HG03025 (cell line): ENCODE results near the gene FMNL2.

Experiments used
- ATAC-seq: cut with Tn5 transposase; IDR thresholded peaks from one replicate; pipeline ENCODE4 v1.9.1; 2021; ENCODE audit warnings: mild to moderate bottlenecking, moderate library complexity; ENCODE audit not compliant: unreplicated experiment, low FRiP score

FMNL2 gene

DNA sequence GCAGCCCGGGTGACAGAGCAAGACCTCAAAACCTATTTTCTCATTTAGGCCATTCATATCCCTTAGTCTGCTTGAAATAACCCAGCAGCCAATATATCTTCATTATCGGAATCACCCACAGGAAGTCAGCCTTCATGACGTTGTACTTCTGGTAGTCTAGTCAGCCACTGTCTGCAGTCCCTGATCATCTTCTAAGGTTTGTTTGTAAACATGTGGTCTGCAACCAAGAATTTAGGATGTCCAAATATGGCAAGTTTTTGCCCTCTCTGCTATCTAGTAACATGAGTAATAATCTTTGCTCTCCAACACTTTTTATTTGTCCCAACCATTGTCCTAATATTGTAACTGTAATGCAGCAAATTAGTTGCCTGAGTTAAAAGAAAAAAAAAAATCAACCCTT is 289.8 kb downstream of the FMNL2 start:
- no peak for ATAC-seq

DNA sequence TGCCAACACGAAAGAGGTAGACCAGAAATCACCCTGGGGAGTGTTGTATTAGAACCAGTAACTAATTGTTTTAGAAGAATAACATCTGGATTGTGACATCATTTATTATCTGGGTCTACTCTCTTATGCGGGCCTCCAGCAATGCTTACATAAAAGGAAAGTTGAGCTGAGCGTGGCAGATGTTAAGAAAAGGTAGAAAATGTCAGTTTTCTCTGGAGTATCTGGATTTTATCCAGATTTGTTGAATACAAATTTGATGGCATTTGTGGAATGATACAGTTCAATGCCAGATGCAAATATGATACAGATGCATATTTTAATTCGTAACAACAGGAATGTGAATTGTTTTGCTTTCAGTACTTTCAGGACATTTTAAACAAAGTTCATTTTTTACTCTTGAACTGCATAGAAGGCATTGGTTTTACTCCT is 292.0 kb downstream of the FMNL2 start:
- no peak for ATAC-seq

DNA sequence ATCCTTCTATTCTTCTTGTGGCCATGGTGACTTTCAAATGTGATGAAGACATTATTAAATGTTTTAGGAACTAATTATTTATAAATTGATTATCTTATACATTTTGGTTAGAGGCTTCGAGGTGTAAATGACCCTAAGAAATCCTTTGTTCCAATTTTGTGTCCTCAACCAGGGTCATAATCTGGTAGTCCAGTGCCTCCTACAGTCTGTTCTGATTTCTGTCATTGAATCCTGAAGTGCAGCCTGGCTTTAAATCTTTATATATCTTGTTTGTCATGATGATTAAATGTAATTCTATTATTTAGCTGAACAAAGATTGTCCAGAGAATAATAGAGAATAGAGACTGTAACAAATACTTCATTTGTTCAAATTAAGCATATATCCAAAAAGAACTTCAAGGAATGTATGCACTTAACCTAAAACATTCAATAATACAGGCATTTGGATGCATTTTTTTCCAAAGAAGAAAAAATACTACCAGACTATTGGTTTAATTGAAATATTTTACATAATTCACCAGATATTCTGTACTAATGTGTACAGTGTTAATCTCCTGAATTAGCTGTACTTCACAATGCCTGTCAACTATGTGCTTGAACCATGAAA is 292.5 kb downstream of the FMNL2 start:
- ATAC-seq: no peak

DNA sequence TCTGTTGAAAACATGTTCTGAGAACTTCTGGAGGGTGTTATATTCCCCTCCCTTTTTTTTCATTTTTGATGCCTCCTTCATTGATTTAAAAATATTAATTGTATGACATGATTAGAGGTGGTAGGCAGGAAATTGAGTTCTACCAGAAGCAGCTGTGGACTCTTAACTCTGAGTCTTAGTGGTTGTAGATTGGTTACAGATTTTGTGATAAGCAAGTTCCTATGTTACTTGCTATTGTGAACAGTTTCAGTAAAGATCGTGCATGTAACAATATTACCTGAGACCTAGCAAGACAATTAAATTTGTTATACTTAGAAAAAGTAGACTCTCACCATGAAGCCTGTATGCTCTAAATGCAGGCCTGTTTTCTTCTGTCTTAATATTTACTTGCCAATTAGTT is 294.2 kb downstream of the FMNL2 start:
- ATAC-seq: no peak

DNA sequence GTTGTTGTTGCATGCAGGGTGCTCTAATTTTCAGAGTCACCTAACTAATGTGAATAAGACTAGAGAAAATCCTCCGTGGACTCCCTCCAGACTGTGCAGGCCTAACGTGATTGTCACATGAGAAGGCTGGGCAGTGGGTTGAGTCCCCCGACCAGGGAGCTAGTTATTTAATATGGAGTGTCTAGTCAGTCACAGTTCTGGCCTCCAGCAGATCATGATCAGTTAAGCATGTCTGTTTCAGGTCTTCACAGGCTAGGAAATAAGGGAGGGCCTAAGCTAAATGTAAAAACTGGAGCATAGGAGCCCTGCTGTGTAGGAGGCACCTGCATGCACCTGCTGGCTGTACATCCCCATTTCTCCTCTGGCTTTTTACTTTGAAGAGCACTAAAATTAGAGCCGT is 295.5 kb downstream of the FMNL2 start:
- ATAC-seq: no peak

DNA sequence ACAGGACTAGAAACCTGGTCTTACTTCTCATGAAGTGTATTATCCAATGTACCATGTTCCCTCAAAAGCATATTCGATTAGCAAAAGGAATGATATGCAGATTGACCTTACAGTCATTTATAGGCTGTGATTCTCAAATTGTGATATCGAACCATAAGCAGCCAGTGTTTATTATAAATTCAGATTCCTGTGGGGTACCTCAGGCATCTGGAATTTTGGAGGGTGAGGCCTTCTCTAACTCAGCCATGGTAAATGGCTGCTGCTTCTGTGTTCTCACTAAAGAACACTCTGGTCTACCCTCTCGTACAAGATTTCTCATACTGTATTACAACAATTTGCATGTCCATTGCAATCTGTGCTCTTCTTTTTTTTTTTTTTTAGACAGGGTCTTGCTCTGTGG is 297.8 kb downstream of the FMNL2 start:
- no peak for ATAC-seq

DNA sequence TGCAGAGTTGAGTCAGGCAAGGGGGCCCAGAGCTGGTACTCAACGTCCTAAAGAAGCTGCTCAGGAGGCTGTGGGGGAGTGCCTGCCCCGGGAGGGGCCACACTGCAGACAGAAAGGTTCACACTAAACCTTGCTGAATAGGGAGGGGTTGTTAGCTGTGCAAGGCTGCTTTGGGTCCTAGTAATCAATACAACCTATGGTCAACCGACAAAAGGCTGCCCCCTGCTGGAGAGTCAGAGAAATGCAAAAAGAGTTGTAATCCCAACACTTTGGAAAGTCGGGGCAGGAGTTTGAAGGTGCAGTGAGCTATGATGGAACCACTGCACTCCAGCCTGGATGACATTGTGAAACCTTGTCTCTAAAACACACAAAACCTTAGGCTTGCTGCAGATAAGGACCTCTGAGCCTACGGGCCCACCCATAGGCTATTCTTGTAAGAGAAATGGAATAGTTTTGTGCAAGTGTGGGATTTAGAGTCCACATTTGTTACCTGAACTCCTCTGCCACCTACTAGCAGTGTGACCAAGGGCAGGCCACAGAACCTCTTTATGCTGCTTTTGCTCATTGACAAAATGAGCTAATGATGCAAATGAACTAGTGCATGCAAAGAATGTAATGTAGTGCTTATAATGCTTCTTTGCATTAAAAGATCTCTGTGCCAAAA is 300.8 kb downstream of the FMNL2 start:
- ATAC-seq: no peak

DNA sequence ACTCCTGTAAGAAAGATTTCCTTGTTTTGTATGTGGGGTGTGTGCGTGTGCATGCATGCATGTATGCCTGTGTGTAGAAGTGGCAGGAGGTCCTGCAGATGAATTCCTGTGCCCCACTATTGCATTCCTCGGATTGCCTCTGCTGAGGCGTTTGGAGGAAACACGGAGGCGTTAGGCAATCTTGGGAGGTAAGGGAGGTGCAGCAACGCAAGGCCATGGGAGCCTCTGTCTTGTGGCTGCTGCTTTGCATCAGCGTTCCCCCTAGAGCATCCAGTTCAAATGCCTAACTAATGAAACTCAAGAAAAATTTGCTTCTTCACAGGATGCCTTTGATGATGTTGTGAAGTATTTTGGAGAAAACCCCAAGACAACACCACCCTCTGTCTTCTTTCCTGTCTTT is 302.3 kb downstream of the FMNL2 start:
- ATAC-seq: no peak

DNA sequence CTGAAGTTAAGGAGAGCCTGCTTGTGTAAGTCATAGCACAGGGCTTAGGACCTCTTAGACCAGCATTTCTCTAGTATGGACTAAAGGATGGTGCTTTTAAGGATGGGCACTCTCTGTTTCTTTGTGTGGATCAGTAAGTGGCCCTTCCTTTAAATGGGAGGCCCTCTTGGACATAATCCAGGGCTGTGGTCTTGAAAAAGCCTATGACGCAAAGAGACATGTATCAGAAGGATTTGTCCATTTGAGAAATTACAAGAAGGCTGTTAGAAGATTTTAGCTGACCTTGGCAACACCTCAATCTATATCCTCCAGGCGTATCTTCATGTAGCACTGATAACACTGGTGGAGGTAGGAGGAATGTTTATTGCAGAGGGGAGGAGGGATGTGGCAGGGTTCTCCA is 303.1 kb downstream of the FMNL2 start:
- ATAC-seq: no peak

DNA sequence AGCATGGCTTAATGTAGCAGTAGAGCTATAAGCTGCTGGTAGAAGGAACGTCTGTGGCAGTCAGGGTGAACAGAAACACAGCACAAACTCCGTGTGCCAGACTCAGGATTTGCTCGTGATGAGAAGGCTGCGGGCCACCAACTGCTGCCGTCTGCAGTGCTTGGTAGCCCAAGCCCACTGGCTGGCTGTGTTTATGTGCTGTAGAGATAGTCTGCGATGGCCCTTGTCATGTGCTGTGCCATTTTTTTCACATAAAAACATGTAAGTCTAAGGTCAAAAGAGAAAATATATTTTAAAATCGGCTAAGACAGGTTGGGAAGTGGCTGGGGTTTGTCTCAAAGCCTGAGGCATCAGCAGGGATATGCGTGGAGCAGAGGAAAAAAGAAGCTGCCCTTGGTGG is 303.6 kb downstream of the FMNL2 start:
- no peak for ATAC-seq

DNA sequence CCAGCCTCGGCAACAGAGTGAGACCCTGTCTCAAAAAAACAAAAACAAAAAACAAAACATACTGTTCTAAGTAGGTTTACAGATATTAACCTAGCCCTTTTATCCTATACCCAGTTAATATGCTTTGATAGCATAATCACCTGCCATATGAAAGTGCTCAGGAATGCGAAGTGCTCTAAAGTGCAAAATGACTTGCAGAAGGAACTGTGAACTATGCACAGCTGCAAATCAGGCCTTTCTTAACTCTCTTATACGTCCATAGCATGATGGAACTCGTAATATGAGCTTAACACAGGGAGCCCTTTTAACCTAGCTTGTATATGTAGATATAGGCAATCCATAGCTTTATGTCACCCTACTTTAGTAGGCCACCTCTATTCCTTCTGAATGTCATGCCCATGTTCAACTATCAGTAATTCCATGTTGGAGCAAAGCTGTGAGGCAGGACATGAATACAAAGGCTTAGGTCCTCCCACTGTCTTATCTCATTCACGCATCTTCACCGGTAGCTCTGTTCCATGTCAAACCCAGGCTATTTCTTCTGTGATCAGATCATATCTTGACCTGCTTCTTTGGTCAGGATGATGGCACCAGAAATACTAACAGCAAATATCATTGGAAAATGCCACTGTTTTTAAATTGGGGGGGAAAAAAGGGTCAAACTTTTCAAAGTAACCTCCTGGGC is 309.4 kb downstream of the FMNL2 start:
- ATAC-seq: no peak

DNA sequence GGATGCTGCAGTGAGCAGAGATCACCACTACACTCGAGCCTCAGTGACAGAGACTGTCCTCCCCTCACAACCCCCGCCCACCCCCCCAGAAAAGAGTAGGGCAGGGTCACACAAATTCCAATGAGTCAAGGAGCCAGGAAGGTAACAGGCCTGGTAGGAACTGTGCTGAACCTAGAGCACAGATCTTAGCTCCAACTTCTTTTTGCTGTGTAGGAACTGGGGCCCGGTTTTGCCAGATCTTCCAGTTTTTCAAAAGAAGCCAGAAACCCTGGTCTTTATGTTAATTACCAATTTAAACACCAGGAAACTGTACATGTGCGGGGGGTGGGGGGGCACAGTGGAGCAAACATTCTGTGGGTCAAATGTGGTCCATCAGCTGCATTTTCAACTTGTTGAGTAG is 311.3 kb downstream of the FMNL2 start:
- ATAC-seq: no peak

DNA sequence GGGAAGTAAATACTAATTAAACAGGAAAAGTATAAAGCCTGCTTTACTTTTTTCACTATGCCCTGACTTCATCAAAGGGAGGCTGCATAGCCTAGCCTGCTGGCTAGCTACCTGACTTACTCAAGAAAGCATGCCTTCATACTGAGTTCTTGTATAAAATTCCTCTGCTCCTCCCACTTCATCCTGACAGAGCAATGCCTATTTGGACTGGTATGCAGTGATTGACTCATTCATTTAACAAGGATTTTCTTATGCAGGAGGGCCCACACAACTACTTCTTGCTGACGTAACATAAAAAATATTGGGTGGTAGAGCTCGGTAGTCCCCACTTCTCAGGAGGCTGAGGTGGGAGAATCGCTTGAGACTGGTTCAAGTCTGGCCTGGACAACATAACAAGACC is 311.8 kb downstream of the FMNL2 start:
- no peak for ATAC-seq

DNA sequence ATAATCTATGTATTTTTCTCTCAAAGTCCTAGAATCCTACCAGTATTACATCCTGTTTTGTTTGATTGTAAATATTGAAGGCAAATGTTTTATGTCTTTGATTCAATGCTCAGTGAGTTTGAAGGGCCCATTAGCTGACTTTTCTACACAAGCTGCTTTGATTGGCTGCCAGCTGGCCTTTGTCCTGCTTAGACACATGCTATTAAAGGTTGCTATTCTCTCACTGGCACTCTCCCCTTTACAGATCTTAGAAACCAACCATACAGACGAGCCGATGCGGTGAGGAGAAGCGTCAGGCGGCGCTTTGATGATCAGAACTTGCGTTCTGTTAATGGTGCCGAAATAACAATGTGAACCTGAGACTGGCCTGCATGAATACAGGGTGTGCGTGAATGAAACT is 312.6 kb downstream of the FMNL2 start:
- ATAC-seq: no peak

DNA sequence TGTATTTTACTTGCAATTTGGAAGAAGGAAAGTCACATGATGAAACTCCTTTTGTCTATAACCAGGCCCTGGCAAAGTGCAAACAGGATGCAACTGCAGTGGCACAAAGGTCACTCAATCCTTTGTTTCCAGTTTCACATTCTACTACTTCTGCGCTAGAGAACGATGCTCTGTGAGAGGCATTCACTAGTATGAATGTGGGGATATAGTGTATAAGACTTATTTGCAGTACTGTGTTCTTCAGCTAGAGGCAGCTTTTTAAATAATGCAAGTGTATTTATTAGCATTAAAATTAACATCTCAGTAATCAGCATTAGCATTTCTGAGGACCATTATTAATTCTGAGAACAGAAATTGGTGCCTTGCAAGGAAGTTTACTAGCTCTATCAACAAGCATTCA is 313.4 kb downstream of the FMNL2 start:
- ATAC-seq: no peak

DNA sequence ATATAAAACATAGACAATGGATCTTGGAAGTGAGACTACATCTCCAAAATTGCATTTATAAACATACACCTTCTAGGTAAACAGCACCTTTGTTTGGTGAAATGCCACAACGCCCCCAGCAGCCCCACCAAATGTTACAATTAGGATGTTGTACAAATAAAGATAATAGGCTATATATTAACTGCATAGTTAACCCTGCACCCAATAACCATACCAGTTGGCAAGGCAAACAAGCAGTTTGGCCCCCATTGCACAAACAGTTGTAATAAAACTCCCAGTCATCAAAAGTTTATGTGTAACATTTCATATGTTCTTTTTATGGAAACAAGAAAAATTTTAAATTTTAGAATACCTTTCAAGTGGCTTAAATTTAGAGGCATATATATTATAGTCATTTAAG is 315.0 kb downstream of the FMNL2 start:
- no peak for ATAC-seq

DNA sequence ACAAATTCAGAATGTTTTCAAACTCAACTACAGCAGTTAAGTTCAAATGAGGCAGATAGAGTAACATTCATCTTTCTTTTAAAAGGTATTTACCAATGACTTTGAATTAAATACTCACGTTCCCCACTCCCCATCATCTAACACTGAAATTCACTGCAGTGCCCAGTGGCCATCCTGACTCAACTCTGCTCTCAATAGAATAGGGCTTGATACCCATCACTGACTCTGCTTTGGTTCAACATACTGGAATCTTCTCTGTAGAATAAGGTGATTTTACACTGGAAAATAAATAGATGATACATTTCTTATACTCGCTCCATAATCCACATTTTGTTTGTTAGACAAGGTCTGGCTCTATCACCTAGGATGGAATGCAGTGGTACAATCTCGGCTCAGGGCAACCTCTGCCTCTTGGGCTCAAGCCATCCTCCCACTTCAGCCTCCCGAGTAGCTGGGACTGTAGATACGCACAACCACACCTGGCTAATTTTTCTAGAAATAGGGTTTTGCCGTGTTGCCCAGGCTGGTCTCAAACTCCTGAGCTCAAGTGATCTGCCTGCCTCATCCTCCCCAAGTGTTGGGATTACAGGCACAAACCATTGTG is 315.9 kb downstream of the FMNL2 start:
- ATAC-seq: no peak

DNA sequence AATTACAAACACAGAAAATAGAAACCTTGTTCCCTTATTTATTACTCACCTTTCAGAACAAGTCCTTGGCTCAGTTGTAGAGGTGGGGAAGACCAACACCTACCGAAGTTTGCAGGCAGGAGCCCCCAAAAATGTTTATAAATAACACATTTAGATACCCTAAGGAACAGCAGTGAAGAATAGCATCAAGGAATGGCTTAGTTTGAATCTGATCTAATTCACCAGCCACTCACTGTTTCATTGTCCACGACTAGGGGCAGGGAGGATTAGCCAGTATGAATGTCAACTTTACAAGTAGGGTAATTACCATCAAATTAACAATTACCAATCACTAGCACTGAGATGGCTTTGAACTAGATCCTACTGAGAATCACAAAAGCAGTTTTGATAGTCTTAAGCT is 316.9 kb downstream of the FMNL2 start:
- no peak for ATAC-seq

DNA sequence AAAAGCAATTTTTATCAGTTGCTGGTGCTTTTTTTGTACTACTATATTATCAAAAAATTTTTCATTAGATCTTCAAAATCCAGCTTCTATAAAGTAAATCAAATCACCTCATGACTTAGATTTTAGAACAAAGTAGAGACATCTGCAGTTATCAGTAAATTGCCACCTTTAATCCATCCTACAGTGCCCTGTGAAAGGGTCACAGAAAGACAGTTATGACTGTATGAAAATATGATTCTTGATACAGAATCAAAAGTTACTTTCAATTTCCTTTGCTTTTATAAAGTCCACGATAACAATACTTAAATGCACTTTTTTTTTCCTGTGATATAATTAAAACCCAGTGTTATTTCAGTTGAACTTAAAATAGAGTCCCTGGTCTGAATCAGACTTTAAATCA is 320.9 kb downstream of the FMNL2 start:
- no peak for ATAC-seq

DNA sequence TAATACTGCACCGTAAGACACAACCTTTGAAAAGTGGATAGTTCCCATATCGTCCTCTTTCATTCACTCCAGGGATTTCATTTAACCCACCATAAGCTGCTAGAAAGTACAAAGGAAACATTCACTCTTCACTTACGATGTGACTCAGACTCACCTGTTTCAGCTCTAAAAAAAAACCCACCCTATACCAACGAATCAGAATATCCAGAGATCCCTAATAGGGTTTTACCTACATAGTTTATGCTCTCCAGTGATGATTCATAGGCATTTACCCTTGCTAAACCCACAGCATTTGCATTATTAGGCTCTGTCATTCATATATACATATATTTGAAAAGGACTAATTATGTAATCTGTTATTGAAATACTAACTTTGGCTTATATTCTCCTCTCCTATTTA is 322.1 kb downstream of the FMNL2 start:
- no peak for ATAC-seq

DNA sequence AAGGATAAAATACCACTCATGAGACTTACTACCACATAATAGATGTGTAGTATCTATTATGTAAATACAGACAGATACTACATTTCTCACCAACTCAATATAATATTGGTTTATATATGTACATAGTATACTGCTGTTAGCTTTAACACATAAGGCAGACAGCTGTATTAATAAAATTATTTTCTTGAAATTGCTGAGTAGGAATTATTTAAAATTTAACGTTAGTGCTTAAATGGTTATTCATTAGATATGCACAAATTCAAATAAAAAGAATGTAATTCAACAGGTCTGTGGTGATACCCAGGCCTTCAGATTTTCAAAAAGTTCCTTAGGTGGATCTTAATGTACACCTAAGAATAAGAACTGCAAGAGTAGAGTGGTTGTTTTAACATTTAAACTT is 323.2 kb downstream of the FMNL2 start:
- ATAC-seq: no peak

DNA sequence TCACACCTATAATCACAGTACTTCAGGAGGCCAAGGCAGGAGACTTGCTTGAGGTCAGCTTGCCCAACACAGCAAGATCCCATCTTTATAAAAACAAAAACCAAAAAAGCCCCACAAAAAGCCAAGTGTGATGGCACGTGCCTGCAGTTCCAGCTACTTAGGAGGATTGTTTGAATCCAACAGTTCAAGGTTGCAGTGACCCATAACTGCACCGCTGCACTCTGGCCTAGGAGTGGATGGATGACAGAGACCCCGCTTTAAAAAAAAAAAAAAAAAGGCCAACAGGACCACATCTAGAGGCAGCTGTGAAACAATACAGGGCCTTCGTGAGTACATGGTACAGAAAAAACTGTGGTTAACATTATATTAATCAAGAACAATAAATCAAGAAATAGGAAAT is 326.1 kb downstream of the FMNL2 start:
- no peak for ATAC-seq
